SK-N-SH (cell line): Measurements from ENCODE around the gene PNMA6E.

Source experiments
- ELF1 ChIP-seq: IDR thresholded peaks from 2 replicates; pipeline ENCODE4 v1.4.0; 2012
- EZH2phosphoT487 ChIP-seq: fragments of 200-600 bp; sonication (generic); IDR thresholded peaks from 2 replicates; pipeline ENCODE4 v1.6.1; 2017; ENCODE audit warnings: low read depth, mixed run types, mild to moderate bottlenecking, antibody characterized with exemption, moderate library complexity, borderline replicate concordance
- FOXJ3 ChIP-seq: sonication (generic); formaldehyde crosslinking; IDR thresholded peaks from 2 replicates; pipeline ENCODE4 v1.5.1; 2020; ENCODE audit warnings: mild to moderate bottlenecking, missing genetic modification reagents
- GATA2 ChIP-seq: sonication (generic); formaldehyde crosslinking; IDR thresholded peaks from 2 replicates; pipeline ENCODE4 v1.5.0; 2020; ENCODE audit warnings: mild to moderate bottlenecking, missing genetic modification reagents
- POLR2AphosphoS5 ChIP-seq: IDR thresholded peaks from 2 replicates; pipeline ENCODE4 v1.6.1; 2012; ENCODE audit warnings: low read depth, low read length
- RCOR1 ChIP-seq: fragments of 150-350 bp; IDR thresholded peaks from 2 replicates; pipeline ENCODE4 v1.6.1; 2017; ENCODE audit warnings: antibody characterized with exemption, low read length
- TF ChIP-seq, protein P1 (sequence below): IDR thresholded peaks from 2 replicates; pipeline ENCODE4 v1.6.1; 2012; ENCODE audit warnings: mild to moderate bottlenecking, low read depth, low read length, moderate library complexity
- TF ChIP-seq, protein P2 (sequence below): fragments of 200-600 bp; sonication (generic); IDR thresholded peaks from 2 replicates; pipeline ENCODE4 v1.6.1; 2017; ENCODE audit warnings: antibody characterized with exemption, mild to moderate bottlenecking, moderate library complexity

DNA sequence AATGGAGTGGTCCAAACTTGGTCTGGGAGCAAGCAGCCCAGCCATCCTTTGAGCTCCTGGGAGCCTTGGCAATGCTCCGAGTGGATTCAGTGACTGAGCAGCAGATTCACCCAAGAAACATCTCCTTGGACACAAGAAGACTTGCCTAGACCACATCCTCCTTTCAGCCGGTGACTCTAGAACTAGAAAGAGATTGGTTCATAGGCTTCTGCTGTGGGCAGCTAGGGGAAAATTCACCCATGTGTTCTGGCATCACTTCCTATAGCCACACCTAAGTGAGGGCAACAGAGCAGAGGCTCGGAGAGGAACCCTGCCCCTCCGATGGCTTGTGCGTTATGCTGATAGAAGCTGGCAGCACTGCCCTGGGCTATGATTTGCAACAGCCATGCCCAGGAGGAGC, 51.2 kb downstream of the PNMA6E start:
- TF ChIP-seq, protein P1, sequence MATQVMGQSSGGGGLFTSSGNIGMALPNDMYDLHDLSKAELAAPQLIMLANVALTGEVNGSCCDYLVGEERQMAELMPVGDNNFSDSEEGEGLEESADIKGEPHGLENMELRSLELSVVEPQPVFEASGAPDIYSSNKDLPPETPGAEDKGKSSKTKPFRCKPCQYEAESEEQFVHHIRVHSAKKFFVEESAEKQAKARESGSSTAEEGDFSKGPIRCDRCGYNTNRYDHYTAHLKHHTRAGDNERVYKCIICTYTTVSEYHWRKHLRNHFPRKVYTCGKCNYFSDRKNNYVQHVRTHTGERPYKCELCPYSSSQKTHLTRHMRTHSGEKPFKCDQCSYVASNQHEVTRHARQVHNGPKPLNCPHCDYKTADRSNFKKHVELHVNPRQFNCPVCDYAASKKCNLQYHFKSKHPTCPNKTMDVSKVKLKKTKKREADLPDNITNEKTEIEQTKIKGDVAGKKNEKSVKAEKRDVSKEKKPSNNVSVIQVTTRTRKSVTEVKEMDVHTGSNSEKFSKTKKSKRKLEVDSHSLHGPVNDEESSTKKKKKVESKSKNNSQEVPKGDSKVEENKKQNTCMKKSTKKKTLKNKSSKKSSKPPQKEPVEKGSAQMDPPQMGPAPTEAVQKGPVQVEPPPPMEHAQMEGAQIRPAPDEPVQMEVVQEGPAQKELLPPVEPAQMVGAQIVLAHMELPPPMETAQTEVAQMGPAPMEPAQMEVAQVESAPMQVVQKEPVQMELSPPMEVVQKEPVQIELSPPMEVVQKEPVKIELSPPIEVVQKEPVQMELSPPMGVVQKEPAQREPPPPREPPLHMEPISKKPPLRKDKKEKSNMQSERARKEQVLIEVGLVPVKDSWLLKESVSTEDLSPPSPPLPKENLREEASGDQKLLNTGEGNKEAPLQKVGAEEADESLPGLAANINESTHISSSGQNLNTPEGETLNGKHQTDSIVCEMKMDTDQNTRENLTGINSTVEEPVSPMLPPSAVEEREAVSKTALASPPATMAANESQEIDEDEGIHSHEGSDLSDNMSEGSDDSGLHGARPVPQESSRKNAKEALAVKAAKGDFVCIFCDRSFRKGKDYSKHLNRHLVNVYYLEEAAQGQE: no peak
- TF ChIP-seq, protein P2, sequence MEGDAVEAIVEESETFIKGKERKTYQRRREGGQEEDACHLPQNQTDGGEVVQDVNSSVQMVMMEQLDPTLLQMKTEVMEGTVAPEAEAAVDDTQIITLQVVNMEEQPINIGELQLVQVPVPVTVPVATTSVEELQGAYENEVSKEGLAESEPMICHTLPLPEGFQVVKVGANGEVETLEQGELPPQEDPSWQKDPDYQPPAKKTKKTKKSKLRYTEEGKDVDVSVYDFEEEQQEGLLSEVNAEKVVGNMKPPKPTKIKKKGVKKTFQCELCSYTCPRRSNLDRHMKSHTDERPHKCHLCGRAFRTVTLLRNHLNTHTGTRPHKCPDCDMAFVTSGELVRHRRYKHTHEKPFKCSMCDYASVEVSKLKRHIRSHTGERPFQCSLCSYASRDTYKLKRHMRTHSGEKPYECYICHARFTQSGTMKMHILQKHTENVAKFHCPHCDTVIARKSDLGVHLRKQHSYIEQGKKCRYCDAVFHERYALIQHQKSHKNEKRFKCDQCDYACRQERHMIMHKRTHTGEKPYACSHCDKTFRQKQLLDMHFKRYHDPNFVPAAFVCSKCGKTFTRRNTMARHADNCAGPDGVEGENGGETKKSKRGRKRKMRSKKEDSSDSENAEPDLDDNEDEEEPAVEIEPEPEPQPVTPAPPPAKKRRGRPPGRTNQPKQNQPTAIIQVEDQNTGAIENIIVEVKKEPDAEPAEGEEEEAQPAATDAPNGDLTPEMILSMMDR: no peak
- no peak for TF ChIP-seq FOXJ3 (CRISPR knock-in tag)
- no peak for TF ChIP-seq EZH2phosphoT487
- TF ChIP-seq RCOR1: no peak
- TF ChIP-seq POLR2AphosphoS5: no peak
- no peak for TF ChIP-seq ELF1
- no peak for TF ChIP-seq GATA2 (CRISPR knock-in tag)
